ENCODE results near the gene BPIFB2.
"Not testable (repeated sequence)": the region's sequence is repeated elsewhere in the genome, so short reads cannot be mapped to it uniquely, and the experiment has no call there.

The BPIFB2 gene

GRCh38 chr20:33045129-33045721 is 37.7 kb downstream of the BPIFB2 start:
- DNase-seq: not testable (repeated sequence)

- DNase-seq: no peak
Measured at GRCh38 chr20:33046412-33046811, 38.9 kb downstream of the BPIFB2 start.

DNA sequence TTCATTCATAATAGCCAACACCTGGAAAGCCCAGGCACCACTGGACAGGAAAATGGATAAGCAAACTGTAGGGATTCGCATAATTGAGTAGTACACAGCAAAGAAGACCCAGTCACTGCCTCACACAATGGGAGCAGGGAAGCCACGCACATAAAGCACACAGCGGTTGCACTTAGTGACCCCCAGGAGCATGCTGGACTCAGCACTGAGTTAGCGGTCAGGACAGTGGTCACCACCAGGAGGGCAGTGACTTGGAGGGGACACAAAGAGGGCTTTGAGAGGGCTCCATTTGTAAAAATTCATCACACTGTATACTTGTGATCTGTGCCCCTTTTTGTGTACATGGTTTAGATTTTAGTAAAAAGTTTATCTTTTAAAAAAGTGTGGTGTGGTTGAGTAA is 43.8 kb downstream of the BPIFB2 start:
- no peak for DNase-seq

DNA sequence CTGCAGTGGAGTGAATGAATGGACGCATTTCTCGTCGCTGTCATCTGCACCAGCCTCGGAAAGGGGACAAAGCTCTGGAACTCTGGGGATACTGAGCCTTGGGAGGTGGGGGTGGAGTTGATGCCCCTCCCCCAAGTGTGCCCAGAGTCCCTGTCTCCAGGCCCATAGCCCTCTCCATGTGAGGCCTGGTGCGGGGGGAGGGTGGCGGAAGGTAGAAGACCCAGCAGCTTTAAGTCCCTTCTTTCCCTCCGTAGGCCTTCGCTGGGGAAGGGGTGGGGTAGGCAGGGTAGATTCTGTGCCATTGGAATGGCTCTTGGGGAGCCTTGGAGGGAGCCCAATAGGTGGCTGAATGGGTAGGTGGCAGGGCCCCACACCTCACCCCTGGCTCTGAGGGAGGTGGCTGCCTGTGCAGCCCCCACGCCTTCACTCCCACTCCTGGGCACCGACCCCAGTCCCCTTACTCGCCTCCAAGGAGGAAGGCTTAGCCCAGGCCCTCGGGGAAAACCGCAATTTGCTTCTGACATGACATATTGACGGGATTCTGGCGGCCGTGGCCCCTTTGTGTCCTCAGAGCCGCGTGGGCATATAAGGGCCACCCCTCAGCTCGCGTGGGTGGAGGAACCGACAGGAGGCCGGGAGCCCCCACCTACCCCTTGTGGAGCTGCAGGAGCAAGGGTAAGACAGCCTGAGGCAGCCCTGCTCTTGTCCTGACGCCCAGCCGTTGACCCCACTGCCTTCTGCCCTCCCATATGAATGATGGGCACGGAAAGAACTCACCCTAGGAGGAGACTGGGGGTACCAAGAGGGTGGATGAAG is 46.0 kb downstream of the BPIFB2 start, which contains the start of gene BPIFB3:
Gene BPIFB3 (plus strand): TSS at position 613 of the 816 bp plus-strand sequence. CDS start 1,533 bp downstream, outside the sequence.
- no peak for DNase-seq

DNA sequence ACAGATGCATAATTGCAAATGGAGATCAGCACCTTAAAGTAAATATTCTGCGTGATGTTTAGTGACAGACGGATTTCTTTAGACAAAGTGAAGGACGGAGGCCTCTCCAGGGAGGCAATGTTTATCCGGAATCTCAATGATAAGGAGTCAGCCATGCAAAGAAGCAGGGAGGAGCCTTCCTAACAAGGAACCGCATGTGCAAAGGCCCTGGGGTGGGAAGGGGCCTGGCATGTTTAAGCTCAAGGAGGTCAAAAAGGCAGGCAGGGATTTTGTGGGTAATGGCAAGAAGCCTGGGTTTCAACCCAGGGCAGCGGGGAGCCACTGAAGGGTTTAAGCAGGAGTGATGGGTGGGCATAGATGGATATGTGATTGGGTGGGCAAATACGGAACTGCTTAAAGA is 46.9 kb downstream of the BPIFB2 start:
- no peak for DNase-seq

DNA sequence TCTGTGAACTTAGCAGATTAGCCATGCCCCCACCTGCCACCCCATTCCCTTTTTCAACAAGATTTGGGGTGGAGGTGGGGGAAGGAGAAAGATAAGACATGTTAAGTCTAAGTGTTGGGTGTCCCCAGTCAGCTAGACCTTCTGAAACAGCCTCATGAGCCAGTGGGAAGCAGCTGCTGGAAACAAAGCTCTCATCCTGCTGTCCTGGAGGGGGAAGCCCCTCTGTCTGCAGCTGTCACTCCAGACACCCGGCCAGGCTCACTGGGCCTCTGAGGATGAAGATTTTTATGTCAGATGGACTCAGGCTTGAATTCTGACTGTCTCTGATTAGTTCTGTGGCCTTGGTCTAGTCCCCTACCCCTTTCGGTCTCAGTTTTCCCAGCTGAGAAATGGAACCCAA is 47.3 kb downstream of the BPIFB2 start:
- DNase-seq: no peak

GRCh38 chr20:33059136-33059535 is 51.6 kb downstream of the BPIFB2 start:
- no peak for DNase-seq

DNA sequence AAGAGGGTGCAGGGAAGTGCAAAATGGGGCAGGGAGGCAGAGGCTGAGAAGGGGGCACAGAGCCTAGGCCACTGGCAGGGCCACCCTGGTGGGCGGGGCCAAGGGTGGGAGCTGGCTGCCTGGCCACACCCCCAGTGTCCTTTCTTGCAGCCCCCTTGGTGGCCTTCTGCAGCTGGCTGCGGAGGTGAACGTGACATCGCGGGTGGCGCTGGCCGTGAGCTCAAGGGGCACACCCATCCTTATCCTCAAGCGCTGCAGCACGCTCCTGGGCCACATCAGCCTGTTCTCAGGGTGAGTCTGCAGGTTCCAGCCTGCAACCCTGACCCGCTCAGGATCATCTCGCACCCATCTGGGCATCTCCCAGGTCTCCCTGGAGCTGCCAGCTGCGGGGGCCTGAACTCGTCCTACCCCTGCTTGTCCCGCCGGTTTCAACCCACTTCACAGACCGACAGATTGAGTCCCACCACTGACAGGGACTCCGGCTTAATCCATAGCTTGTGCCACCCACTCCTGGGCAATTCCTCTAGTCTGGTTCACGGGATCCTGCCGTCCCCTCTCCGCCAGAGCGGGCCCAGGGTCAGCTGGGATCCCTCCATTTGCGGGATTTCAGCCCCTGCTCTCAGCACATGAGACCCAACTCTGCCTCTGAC is 52.4 kb downstream of the BPIFB2 start:
- no peak for DNase-seq

- DNase-seq: no peak
Measured at GRCh38 chr20:33061658-33062028, 54.1 kb downstream of the BPIFB2 start.

GRCh38 chr20:33062105-33062824 is 54.8 kb downstream of the BPIFB2 start:
- DNase-seq: no peak

- no peak for DNase-seq
Measured at GRCh38 chr20:33062825-33063149, 55.3 kb downstream of the BPIFB2 start.

GRCh38 chr20:33063271-33063670 is 55.8 kb downstream of the BPIFB2 start:
- DNase-seq: no peak

- DNase-seq: no peak
Measured at GRCh38 chr20:33064572-33065287, 57.2 kb downstream of the BPIFB2 start.

GRCh38 chr20:33065785-33066184 is 58.3 kb downstream of the BPIFB2 start:
- no peak for DNase-seq

GRCh38 chr20:33067806-33068205 is 60.3 kb downstream of the BPIFB2 start:
- no peak for DNase-seq

GRCh38 chr20:33068251-33068939 is 60.9 kb downstream of the BPIFB2 start:
- DNase-seq: no peak

DNA sequence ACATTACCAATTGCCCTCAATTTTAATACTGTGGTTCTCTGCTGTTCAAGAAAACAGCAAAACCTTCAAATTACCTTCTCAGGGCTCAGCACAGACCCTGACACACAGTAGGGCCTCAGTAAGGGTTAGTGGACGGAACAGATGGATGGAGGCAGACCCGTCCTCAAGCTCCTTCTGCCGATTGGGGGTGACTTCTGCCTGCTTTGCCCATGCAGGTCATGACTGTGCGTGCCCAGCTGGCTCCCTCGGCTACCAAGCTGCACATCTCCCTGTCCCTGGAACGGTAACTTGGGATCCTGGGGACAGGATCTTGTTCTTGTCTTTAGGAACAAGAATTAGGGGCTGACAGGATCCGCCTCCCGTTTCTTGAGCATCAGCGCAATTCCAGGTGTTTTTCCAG is 62.2 kb downstream of the BPIFB2 start:
- DNase-seq: no peak

DNA sequence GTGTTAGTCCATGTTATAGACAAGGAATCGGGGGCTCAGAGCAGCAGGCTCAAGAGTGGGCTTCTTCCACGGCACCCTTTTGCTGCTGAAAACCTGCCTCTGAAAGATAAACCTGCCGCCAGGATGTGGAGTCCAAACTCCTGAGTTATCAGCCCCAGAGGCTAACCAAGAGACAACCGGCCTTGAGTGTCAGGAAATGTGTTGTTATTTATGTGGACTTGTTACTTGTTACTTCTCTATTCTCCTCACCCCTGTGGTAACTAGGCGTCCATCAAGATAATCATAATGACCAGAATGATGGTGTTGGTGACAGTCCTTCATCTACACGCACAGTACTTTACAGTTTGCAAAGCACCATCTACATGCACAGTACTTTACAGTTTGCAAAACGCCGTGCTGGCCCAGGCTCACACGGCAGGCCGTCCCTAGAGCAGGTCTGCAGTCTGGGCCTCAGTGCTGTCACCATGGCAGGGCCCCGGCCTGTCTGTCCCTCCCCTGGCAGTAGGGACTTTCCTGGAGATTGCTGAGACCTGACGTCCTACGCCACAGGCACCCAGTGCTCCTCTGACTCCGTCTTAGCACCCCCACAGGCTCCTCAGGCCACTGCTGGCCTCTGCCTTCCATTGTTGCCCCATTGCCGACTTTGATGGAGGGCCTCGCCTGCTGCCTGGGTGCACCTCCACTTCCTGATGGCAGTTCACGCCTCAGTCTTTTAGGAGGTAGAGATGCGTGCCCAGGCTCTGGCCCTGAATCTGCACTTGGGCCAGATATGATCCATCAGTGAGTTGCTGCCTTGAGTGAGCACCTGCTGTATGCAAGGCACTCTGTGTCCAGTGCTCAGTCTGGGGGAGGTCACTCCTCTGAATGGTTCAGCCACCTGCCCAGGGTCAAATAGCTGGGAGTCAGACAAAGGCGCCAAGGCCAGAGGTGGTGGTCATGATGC is 62.9 kb downstream of the BPIFB2 start:
- no peak for DNase-seq

DNA sequence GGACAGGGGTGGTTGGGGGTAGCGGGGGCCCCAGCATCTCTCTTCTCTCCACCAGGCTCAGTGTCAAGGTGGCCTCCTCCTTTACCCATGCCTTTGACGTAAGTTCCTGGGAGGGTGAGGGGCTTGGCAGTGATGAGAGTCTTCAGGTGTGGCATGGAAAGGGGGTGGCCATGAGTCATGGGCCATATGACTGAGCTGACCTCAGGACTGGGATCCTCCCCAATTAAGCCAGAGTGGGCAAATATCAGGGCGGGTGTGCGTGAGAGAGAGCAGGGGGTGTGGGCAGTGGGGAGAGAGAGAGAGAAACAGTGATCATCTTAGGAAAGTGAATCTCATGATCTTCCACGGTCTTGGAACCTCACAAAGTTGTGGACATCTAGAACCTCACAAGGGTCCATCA is 63.7 kb downstream of the BPIFB2 start:
- DNase-seq: no peak

DNA sequence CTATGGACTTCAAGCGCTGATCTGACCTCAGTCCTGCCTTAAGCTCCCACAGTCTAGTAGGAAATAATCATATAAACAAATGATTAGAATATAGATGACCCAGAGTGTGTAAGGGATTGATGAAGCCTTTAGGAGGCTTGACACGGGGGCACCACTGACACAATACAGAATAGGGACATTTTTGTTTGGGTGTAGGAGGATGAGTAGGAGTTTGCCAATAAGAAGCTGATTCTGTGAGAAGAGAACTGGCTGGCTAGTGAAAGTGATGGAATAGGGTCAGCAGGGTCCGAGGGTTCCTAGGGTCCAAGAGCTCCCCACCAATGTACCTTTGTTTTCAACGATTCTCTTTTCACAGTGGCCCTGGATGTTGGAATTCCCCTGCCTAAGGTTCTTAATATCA is 64.9 kb downstream of the BPIFB2 start:
- DNase-seq: no peak

GRCh38 chr20:33072813-33073212 is 65.3 kb downstream of the BPIFB2 start:
- DNase-seq: no peak

Data from CD4-positive, alpha-beta T cell treated with Interleukin-17A for 1 hour (primary cell).